WTC11 (cell line): ENCODE results near the gene CAMKMT. TPM values are rescaled to one million over a fixed set of nuclear protein-coding genes. Genes with fewer than 3 reads are reported as not detected.

Experiments used
- ATAC-seq: fragments of 200-7000 bp; cut with Tn5 transposase; 2 replicates; pipeline ENCODE4 v1.10.0; 2021; ENCODE audit warnings: mild to moderate bottlenecking, moderate library complexity
- CTCF ChIA-PET: fragments of 300-600 bp; sonication (Branson Sonifier 250); formaldehyde crosslinking; loops from one replicate; lab custom pipeline; 2021; ENCODE audit warnings: antibody characterized with exemption; lab: Charles Lee
- POLR2A ChIA-PET: fragments of 350-600 bp; sonication (Branson Sonifier 250); formaldehyde crosslinking; loops from one replicate; lab custom pipeline; 2021; ENCODE audit warnings: antibody characterized with exemption; lab: Charles Lee
- DNase-seq: peaks from one replicate; pipeline ENCODE4 v3.0.0; 2021; ENCODE audit warnings: low spot score
- H3K27ac Mint-ChIP-seq: 2 replicates; pipeline ENCODE4 v1.8.0; 2021; ENCODE audit warnings: mixed read lengths
- H3K27me3 Mint-ChIP-seq: 2 replicates; pipeline ENCODE4 v1.8.0; 2021; ENCODE audit warnings: low read depth, mild to moderate bottlenecking, moderate library complexity, mixed read lengths
- H3K36me3 Mint-ChIP-seq: 2 replicates; pipeline ENCODE4 v1.8.0; 2021; ENCODE audit warnings: mixed read lengths
- H3K4me1 Mint-ChIP-seq: 2 replicates; pipeline ENCODE4 v1.8.0; 2022; ENCODE audit warnings: mixed read lengths
- H3K4me3 Mint-ChIP-seq: 2 replicates; pipeline ENCODE4 v1.8.0; 2021; ENCODE audit warnings: mild to moderate bottlenecking, moderate library complexity, mixed read lengths
- H3K9me3 Mint-ChIP-seq: 2 replicates; pipeline ENCODE4 v1.8.0; 2021; ENCODE audit warnings: mixed read lengths
- ARID4B ChIP-seq: sonication (generic); formaldehyde crosslinking; IDR thresholded peaks from 2 replicates; pipeline ENCODE4 v1.8.0; 2023; ENCODE audit warnings: missing genetic modification reagents, mild to moderate bottlenecking, borderline replicate concordance
- ATF6 ChIP-seq: sonication (generic); formaldehyde crosslinking; IDR thresholded peaks from 2 replicates; pipeline ENCODE4 v1.8.1; 2023; ENCODE audit warnings: mild to moderate bottlenecking, missing genetic modification reagents
- E2F1 ChIP-seq: sonication (generic); formaldehyde crosslinking; IDR thresholded peaks from 2 replicates; pipeline ENCODE4 v1.8.0; 2022; ENCODE audit warnings: mild to moderate bottlenecking, missing genetic modification reagents
- ELF4 ChIP-seq: sonication (generic); formaldehyde crosslinking; IDR thresholded peaks from 2 replicates; pipeline ENCODE4 v1.8.1; 2022; ENCODE audit warnings: low read depth, mild to moderate bottlenecking, moderate library complexity, missing genetic modification reagents
- FOXJ3 ChIP-seq: sonication (generic); formaldehyde crosslinking; IDR thresholded peaks from 2 replicates; pipeline ENCODE4 v1.9.0; 2021; ENCODE audit warnings: missing genetic modification reagents, mild to moderate bottlenecking, borderline replicate concordance
- FOXP1 ChIP-seq: sonication (generic); formaldehyde crosslinking; IDR thresholded peaks from 2 replicates; pipeline ENCODE4 v1.8.0; 2022; ENCODE audit warnings: missing genetic modification reagents, mild to moderate bottlenecking, moderate library complexity, borderline replicate concordance
- NFYB ChIP-seq: sonication (generic); formaldehyde crosslinking; conservative IDR thresholded peaks from 2 replicates; pipeline ENCODE4 v1.8.0; 2022; ENCODE audit warnings: low read depth, missing genetic modification reagents
- SMAD4 ChIP-seq: sonication (generic); formaldehyde crosslinking; IDR thresholded peaks from 2 replicates; pipeline ENCODE4 v1.8.0; 2022; ENCODE audit warnings: mild to moderate bottlenecking, missing genetic modification reagents
- TEAD1 ChIP-seq: sonication (generic); formaldehyde crosslinking; IDR thresholded peaks from 2 replicates; pipeline ENCODE4 v1.8.0; 2022; ENCODE audit warnings: mild to moderate bottlenecking, missing genetic modification reagents
- USF1 ChIP-seq: sonication (generic); formaldehyde crosslinking; IDR thresholded peaks from 2 replicates; pipeline ENCODE4 v1.8.0; 2022; ENCODE audit warnings: mild to moderate bottlenecking, missing genetic modification reagents
- USF2 ChIP-seq: sonication (generic); formaldehyde crosslinking; IDR thresholded peaks from 2 replicates; pipeline ENCODE4 v1.8.1; 2023; ENCODE audit warnings: mild to moderate bottlenecking, missing genetic modification reagents, moderate library complexity
- ZBTB43 ChIP-seq: sonication (generic); formaldehyde crosslinking; IDR thresholded peaks from 2 replicates; pipeline ENCODE4 v1.8.1; 2023; ENCODE audit warnings: mild to moderate bottlenecking, missing genetic modification reagents
- ZNF138 ChIP-seq: sonication (generic); formaldehyde crosslinking; conservative IDR thresholded peaks from 2 replicates; pipeline ENCODE4 v1.8.1; 2022; ENCODE audit warnings: mild to moderate bottlenecking, moderate library complexity, missing genetic modification reagents
- ZNF232 ChIP-seq: sonication (generic); formaldehyde crosslinking; IDR thresholded peaks from 2 replicates; pipeline ENCODE4 v1.8.0; 2022; ENCODE audit warnings: mild to moderate bottlenecking, missing genetic modification reagents
- ZNF281 ChIP-seq: sonication (generic); formaldehyde crosslinking; IDR thresholded peaks from 2 replicates; pipeline ENCODE4 v1.8.0; 2023; ENCODE audit warnings: mild to moderate bottlenecking, missing genetic modification reagents
- ZNF317 ChIP-seq: sonication (generic); formaldehyde crosslinking; IDR thresholded peaks from 2 replicates; pipeline ENCODE4 v1.8.1; 2023; ENCODE audit warnings: low read depth, mild to moderate bottlenecking, moderate library complexity, missing genetic modification reagents, borderline replicate concordance
- ZNF416 ChIP-seq: fragments of 250-450 bp; sonication (Bioruptor Pico); IDR thresholded peaks from 2 replicates; pipeline ENCODE4 v1.9.0; 2021; ENCODE audit warnings: mild to moderate bottlenecking, inconsistent platforms
- total RNA-seq: library from RNA; stranded (reverse); gene quantifications from 3 replicates; pipeline ENCODE4 v1.2.3, GENCODE V29; 2021

Gene CAMKMT
- total RNA-seq, 1 experiment from 2014 or later: 20.6 TPM

GRCh38 chr2:44798139-44798659 lies 436.5 kb downstream of the CAMKMT start:
- TF ChIP-seq ATF6 (CRISPR knock-in tag) (no peak), ZNF281 (no peak), ELF4 (CRISPR knock-in tag) (no peak), NFYB (CRISPR knock-in tag) (no peak), USF2 (CRISPR knock-in tag) (no peak), TEAD1 (CRISPR knock-in tag) (no peak), ZNF138 (CRISPR knock-in tag) (no peak), FOXJ3 (CRISPR knock-in tag) (no peak), ARID4B (CRISPR knock-in tag) (no peak), ZNF317 (CRISPR knock-in tag) (no peak), FOXP1 (CRISPR knock-in tag) (no peak), USF1 (CRISPR knock-in tag) (no peak), ZNF416 (CRISPR knock-in tag) (no peak)
- TF ChIP-seq, all 79 proteins: peak for 0
- ATAC-seq: no peak
- Mint-ChIP-seq H3K4me3 (no peak overlapping the region), H3K27me3 (peaks cover 16% of the 10 kb centered on the region), H3K36me3 (no peaks in the 10 kb centered on the region), H3K9me3 (peaks cover 5% of the 10 kb centered on the region; the same call in 1 of the 2 replicates), H3K4me1 (peaks cover 48% of the 10 kb centered on the region), H3K27ac (no peak overlapping the region)
- ChIA-PET POLR2A (no interaction called here), CTCF (no interaction called here)
- DNase-seq: no peak

GRCh38 chr2:44799105-44799504 lies 437.4 kb downstream of the CAMKMT start:
- Mint-ChIP-seq H3K4me1 (peaks cover 57% of the 10 kb centered on the region), H3K9me3 (no peaks in the 10 kb centered on the region), H3K36me3 (no peaks in the 10 kb centered on the region), H3K4me3 (no peak overlapping the region), H3K27me3 (peaks cover 25% of the 10 kb centered on the region), H3K27ac (no peak overlapping the region)
- DNase-seq (no peak), ATAC-seq (no peak)
- ChIA-PET POLR2A (no interaction called here), CTCF (no interaction called here)
- TF ChIP-seq ZBTB43 (CRISPR knock-in tag) (no peak), SMAD4 (CRISPR knock-in tag) (no peak), ELF4 (CRISPR knock-in tag) (no peak), ZNF232 (CRISPR knock-in tag) (no peak), ZNF281 (no peak), E2F1 (CRISPR knock-in tag) (no peak)
